Astrocyte (in vitro differentiated cells and primary cell): ENCODE data around the gene TGFBI. TPM values are rescaled to one million over a fixed set of nuclear protein-coding genes. Genes with fewer than 3 reads are reported as not detected.

Experiments
- DNase-seq: peaks from one replicate; pipeline ENCODE4 v3.0.0-alpha.2; 2010; ENCODE audit warnings: low read depth
- FAIRE-seq: peaks from 2 replicates; lab custom pipeline; 2011; peaks lifted over from hg19 to GRCh38; lab: Jason Lieb, UNC
- H2AFZ ChIP-seq: 2 replicates; pipeline ENCODE4 v1.6.0; 2012; ENCODE audit warnings: low read depth, low read length, inconsistent platforms
- H3K27ac ChIP-seq: 2 replicates; pipeline ENCODE4 v1.5.1; 2011; ENCODE audit warnings: low read depth, low read length, inconsistent platforms
- H3K27me3 ChIP-seq: 2 replicates; pipeline ENCODE4 v1.6.0; 2011; ENCODE audit warnings: low read length, inconsistent platforms; ENCODE audit not compliant: insufficient read depth
- H3K36me3 ChIP-seq: 2 replicates; pipeline ENCODE4 v1.5.1; 2011; ENCODE audit warnings: low read length, inconsistent platforms; ENCODE audit not compliant: insufficient read depth
- H3K4me1 ChIP-seq: 2 replicates; pipeline ENCODE4 v1.5.1; 2011; ENCODE audit warnings: low read length, inconsistent platforms; ENCODE audit not compliant: insufficient read depth
- H3K4me2 ChIP-seq: 2 replicates; pipeline ENCODE4 v1.6.0; 2012; ENCODE audit warnings: low read length, inconsistent platforms
- H3K4me3 ChIP-seq: 2 replicates; pipeline ENCODE4 v1.5.1; 2011; ENCODE audit warnings: low read depth, mild to moderate bottlenecking, low read length, inconsistent platforms; ENCODE audit not compliant: insufficient read depth
- H3K79me2 ChIP-seq: 2 replicates; pipeline ENCODE4 v1.6.0; 2012; ENCODE audit warnings: mild to moderate bottlenecking, low read length, inconsistent platforms; ENCODE audit not compliant: insufficient read depth
- H3K9ac ChIP-seq: 2 replicates; pipeline ENCODE4 v1.6.0; 2012; ENCODE audit warnings: mild to moderate bottlenecking, low read length, inconsistent platforms
- H3K9me3 ChIP-seq: 2 replicates; pipeline ENCODE4 v1.5.1; 2012; ENCODE audit warnings: low read depth, mild to moderate bottlenecking, low read length, inconsistent platforms; ENCODE audit not compliant: insufficient read depth
- H4K20me1 ChIP-seq: 2 replicates; pipeline ENCODE4 v1.6.0; 2012; ENCODE audit warnings: low read length, inconsistent platforms; ENCODE audit not compliant: insufficient read depth
- H3K27ac Mint-ChIP-seq: one replicate; pipeline ENCODE4 v1.8.0; 2021; ENCODE audit warnings: mild to moderate bottlenecking, mixed read lengths; ENCODE audit not compliant: unreplicated experiment
- H3K27me3 Mint-ChIP-seq: one replicate; pipeline ENCODE4 v1.8.0; 2021; ENCODE audit warnings: low read depth, mixed read lengths; ENCODE audit not compliant: unreplicated experiment
- H3K36me3 Mint-ChIP-seq: one replicate; pipeline ENCODE4 v1.8.0; 2021; ENCODE audit warnings: low read depth, mixed read lengths; ENCODE audit not compliant: unreplicated experiment
- H3K4me1 Mint-ChIP-seq: one replicate; pipeline ENCODE4 v1.8.0; 2021; ENCODE audit warnings: low read depth, mixed read lengths; ENCODE audit not compliant: unreplicated experiment
- H3K4me3 Mint-ChIP-seq: one replicate; pipeline ENCODE4 v1.8.0; 2021; ENCODE audit warnings: mild to moderate bottlenecking, moderate library complexity, mixed read lengths; ENCODE audit not compliant: unreplicated experiment
- H3K9me3 Mint-ChIP-seq: one replicate; pipeline ENCODE4 v1.8.0; 2021; ENCODE audit warnings: mild to moderate bottlenecking, mixed read lengths; ENCODE audit not compliant: unreplicated experiment
- CTCF ChIP-seq: IDR thresholded peaks from 2 replicates; pipeline ENCODE4 v1.5.1; 2011; ENCODE audit warnings: low read depth, mild to moderate bottlenecking, inconsistent platforms, low read length, moderate library complexity; ENCODE audit not compliant: insufficient read depth
- EZH2 ChIP-seq: IDR thresholded peaks from 2 replicates; pipeline ENCODE4 v1.6.1; 2012; ENCODE audit warnings: mild to moderate bottlenecking, low read length, inconsistent platforms; ENCODE audit not compliant: insufficient read depth
- total RNA-seq: library from RNA; stranded (reverse); gene quantifications from 2 replicates; pipeline ENCODE4 v1.2.1, GENCODE V29; 2021

TGFBI gene
- total RNA-seq, 1 donor from 2014 or later: 1,145 TPM

- Mint-ChIP-seq H3K27ac (peak overlapping the region; percentile 72), H3K4me3 (no peak overlapping the region), H3K4me1 (peaks cover 57% of the 10 kb centered on the region), H3K27me3 (no peaks in the 10 kb centered on the region), H3K36me3 (peaks cover 78% of the 10 kb centered on the region), H3K9me3 (peaks cover 14% of the 10 kb centered on the region)
- H2AFZ ChIP-seq: no peak overlapping the region
- H3K9me3 ChIP-seq: no peaks in the 10 kb centered on the region
- H4K20me1 ChIP-seq: peaks cover 64% of the 10 kb centered on the region
- TF ChIP-seq CTCF (no peak), EZH2 (no peak)
- H3K27ac ChIP-seq: peak overlapping the region; percentile 79
- FAIRE-seq: peak; percentile 52
- H3K9ac ChIP-seq: peak overlapping the region; percentile 64
- DNase-seq: peak; percentile 93
- H3K27me3 ChIP-seq: no peaks in the 10 kb centered on the region
- H3K4me2 ChIP-seq: peak overlapping the region; percentile 69
- peaks cover 93% of the 10 kb centered on the region for H3K79me2 ChIP-seq
- no peak overlapping the region for H3K4me3 ChIP-seq
- peaks cover 84% of the 10 kb centered on the region for H3K4me1 ChIP-seq
- peaks cover 60% of the 10 kb centered on the region for H3K36me3 ChIP-seq
Measured at GRCh38 chr5:136037001-136037705, 8.4 kb downstream of the TGFBI start.

- H3K79me2 ChIP-seq: peaks cover 81% of the 10 kb centered on the region
- H3K4me3 ChIP-seq: no peak overlapping the region
- H3K27ac ChIP-seq: peak overlapping the region; percentile 69
- peaks cover 56% of the 10 kb centered on the region for H4K20me1 ChIP-seq
- peaks cover 79% of the 10 kb centered on the region for H3K36me3 Mint-ChIP-seq
- no peak overlapping the region for H3K9ac ChIP-seq
- no peak overlapping the region for H3K27ac Mint-ChIP-seq
- no peak for FAIRE-seq
- H3K27me3 Mint-ChIP-seq: no peaks in the 10 kb centered on the region
- peaks cover 55% of the 10 kb centered on the region for H3K4me1 Mint-ChIP-seq
- H2AFZ ChIP-seq: no peak overlapping the region
- no peak overlapping the region for H3K4me3 Mint-ChIP-seq
- H3K9me3 Mint-ChIP-seq: peaks cover 14% of the 10 kb centered on the region
- peaks cover 56% of the 10 kb centered on the region for H3K36me3 ChIP-seq
- H3K9me3 ChIP-seq: no peaks in the 10 kb centered on the region
- peaks cover 83% of the 10 kb centered on the region for H3K4me1 ChIP-seq
- H3K4me2 ChIP-seq: no peak overlapping the region
- no peaks in the 10 kb centered on the region for H3K27me3 ChIP-seq
- no peak for TF ChIP-seq CTCF
- DNase-seq: peak; percentile 77
Measured at GRCh38 chr5:136038635-136039034, 9.8 kb downstream of the TGFBI start.

GRCh38 chr5:136039202-136039601 lies 10.4 kb downstream of the TGFBI start:
- Histone ChIP-seq H3K79me2 (peaks cover 80% of the 10 kb centered on the region), H3K4me1 (peaks cover 78% of the 10 kb centered on the region), H3K9me3 (no peaks in the 10 kb centered on the region), H3K36me3 (peaks cover 56% of the 10 kb centered on the region), H3K4me3 (no peak overlapping the region), H3K4me2 (no peak overlapping the region), H3K27ac (peak overlapping the region; percentile 69), H3K27me3 (no peaks in the 10 kb centered on the region), H2AFZ (no peak overlapping the region), H4K20me1 (peaks cover 58% of the 10 kb centered on the region), H3K9ac (peak overlapping the region; percentile 58)
- FAIRE-seq: no peak
- H3K27me3 Mint-ChIP-seq: no peaks in the 10 kb centered on the region
- H3K27ac Mint-ChIP-seq: no peak overlapping the region
- TF ChIP-seq EZH2 (no peak), CTCF (no peak)
- peaks cover 79% of the 10 kb centered on the region for H3K36me3 Mint-ChIP-seq
- H3K4me1 Mint-ChIP-seq: peaks cover 53% of the 10 kb centered on the region
- peaks cover 14% of the 10 kb centered on the region for H3K9me3 Mint-ChIP-seq
- no peak for DNase-seq
- H3K4me3 Mint-ChIP-seq: no peak overlapping the region
